Measurements from ENCODE around the gene PSENEN.

Gene PSENEN

DNA sequence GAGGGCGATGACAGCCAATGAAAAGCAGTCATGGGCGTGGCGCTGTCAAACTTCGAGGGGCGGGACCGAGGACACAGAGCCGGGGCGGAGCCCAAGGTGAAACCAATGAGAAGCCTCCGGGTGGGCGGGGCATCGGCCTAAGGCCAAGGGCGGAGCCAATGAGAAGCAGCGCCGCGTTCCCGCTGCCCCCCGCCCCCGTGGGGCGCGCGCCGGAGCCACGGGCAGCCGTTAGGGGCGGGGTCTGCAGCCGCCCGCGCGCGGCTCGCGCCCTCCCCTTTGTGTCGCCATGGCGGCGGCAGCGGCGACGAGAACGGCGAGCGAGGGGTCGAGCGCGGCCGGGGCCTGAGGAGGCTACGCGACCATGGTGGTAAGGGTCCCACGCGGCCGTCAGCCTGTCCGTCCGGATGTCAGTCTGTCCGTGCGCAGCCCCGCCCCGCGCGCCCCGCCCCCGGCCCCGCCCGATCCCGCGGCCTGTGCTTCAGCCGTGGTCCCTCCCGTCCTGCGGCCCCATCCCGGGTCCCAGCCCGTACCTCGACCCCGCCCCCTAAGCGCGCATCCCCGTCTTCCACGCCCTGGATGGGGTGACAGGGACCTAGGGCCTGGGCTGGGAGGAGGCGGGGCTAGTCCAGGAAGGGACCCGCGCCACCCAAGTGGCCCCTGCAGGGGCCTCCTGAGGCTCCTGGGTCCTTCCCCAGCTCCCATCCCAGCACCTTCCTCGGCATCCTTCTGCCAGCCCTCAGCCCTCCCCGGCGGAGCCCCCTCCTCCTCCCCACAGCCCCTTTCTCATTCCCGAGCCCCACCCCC is 30.0 kb downstream of the PSENEN start, which contains the start of gene ARHGAP33:
TSS of gene ARHGAP33 (plus strand) at position 267 of the 804 bp plus-strand sequence. CDS start at position 362, 95 bp downstream.
- DNase-seq: peak; percentile 97

DNA sequence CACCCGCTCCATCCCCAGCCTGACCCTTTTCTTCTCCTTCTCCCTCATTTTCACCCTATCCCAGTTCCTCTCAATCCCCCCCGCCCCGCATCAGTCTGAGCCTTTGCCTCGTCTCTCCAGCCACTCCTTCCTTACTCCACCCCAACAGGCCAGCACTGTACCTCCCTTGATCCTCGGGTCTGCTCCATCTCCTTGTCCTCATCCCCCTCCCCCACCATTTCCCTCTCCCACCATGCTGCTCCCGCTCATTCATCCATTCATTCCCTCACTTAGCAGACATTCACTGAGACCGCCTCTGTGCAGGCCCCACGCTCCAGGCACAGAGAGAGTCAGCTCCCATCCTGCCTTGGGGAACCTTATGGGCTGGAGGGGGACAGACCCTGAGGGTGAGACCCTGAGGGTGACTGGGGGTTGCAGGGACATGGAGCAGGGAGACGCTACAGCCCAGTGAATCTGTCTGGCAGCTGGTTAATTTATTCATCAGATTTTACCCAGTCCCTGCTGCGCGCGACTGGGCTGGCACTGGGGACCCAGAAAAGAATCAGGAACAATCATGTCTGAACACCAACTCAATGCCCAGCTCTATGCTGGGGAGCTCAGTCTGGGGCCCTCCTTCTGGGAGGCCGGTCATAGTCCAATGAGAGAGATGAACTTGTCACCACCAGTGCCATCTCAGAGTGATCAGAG is 30.8 kb downstream of the PSENEN start:
- DNase-seq: no peak

DNA sequence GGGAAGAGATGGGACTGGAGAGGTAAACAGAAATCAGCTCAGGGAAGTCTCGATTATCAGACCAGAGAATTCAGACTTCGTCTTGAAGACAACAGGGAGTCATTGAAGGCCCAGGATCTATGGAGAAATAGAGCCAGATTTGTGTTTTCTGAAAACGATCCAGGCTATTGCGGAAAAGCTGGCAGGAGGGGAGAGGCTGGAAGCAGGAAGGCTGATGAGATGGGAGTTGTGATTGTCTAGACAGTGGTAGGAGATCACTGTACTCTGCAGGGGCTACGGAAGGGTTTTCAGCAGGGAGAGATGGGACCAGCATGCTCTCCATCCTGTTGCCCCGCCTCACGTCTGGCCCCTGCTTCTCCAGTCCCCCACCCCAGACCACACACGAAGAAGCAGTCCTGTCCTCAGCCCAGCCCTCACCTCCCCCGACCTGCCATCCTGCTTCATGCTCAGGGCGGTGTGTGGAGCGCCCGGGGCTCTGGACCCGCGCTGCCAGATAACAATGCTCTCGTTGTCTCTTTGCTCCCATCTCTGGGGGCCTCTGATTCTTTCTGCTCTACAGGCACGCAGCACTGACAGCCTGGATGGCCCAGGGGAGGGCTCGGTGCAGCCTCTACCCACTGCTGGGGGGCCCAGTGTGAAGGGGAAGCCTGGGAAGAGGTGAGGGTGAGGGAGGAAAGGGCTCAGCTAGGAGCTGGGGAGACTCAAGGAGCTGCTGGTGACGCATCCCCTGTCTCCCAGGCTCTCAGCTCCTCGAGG is 31.8 kb downstream of the PSENEN start:
- peak; percentile 15 for DNase-seq

DNA sequence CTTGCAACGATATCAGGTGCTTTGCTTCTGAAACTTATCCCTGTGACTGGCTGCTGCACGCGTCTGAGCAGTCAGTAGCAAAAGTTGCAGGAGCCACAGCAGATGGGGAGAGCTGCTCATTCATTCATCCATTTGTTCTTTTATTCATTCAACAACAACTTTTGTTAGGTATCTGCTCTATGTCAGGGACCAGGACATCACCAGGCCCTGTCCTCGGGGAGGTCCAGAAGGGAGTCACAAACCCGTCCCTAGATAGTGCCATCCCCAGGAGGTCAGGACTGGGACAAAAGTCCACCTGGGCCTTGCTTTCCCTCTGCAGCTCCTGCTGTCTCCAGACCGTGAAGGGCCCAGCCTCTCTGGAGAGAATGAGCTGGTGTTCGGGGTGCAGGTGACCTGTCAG is 32.5 kb downstream of the PSENEN start:
- DNase-seq: no peak

DNA sequence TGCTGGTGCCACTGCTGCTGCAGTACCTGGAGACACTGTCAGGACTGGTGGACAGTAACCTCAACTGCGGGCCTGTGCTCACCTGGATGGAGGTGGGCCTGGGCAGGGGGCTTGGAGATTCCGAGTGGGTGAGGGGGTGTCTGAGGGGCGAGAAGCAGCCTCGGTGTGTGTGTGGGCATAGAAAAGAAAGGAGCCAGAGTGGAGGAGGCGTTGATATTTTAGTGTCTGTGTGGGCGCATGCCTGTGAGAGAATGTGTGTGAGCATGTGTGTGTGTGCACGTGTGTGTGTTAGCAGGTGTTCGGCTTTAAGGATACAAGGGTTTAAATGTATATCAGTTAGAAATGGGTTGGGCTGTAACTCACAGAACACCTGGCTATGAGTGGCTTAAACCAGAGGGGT is 33.6 kb downstream of the PSENEN start:
- DNase-seq: no peak

DNA sequence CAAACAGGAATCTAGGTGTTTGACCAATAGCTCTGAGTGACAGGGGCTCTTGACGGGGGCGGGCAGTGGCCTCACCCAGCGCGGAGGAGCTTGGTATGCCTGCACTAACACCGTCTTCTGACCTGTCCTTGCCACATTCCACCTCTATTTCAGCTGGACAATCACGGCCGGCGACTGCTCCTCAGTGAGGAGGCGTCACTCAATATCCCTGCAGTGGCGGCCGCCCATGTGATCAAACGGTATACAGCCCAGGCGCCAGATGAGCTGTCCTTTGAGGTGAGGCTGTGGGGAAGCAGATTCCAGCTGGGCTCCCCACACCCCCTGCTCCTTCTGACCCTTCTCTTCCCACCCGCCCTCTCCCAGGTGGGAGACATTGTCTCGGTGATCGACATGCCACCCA is 34.6 kb downstream of the PSENEN start:
- no peak for DNase-seq

DNA sequence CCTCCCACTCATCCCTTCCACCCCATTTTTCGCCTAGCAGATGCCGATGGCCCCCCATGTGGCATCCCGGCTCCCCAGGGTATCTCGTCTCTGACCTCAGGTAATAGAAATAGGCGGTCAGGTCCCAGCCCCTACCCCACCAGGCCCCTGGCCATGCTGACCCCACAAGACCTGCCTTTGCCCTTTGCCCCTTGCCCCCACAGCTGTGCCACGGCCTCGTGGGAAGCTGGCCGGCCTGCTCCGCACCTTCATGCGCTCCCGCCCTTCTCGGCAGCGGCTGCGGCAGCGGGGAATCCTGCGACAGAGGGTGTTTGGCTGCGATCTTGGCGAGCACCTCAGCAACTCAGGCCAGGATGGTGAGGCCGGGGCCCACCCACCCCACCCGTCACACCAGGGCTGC is 35.3 kb downstream of the PSENEN start:
- DNase-seq: no peak

DNA sequence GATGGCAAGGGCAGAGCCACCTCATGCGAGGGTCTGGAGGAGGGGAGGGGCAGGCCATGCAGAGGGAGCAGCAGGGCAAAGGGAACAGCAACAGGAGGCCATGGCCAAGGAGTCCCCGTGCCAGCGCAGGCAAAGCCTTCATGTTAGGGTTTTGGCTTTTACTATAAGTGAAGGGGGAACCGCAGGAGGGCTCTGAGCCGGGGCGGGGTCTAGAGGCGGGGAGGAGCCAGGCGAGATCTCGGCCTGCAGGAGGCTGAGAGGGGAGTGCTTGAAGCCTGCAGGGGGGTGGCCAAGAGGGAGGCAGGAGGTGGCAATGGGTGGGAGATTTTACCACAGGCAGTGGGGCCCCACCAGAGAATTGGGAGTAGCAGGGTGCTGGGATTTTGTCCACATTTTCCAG is 36.2 kb downstream of the PSENEN start:
- no peak for DNase-seq

DNA sequence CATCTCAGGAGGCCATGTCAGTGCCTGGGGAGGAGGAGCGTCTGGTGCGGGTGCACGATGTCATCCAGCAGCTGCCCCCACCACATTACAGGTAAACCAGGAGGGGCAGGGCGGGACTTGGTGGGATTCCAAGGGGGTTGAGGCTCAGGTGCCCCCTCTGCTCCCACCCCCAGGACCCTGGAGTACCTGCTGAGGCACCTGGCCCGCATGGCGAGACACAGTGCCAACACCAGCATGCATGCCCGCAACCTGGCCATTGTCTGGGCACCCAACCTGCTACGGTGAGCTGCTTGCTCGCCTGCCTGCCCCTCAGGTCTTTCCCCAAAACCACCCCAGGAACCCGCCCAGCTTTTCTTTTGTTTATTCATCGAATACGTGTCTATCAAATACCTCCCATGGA is 37.1 kb downstream of the PSENEN start:
- no peak for DNase-seq

DNA sequence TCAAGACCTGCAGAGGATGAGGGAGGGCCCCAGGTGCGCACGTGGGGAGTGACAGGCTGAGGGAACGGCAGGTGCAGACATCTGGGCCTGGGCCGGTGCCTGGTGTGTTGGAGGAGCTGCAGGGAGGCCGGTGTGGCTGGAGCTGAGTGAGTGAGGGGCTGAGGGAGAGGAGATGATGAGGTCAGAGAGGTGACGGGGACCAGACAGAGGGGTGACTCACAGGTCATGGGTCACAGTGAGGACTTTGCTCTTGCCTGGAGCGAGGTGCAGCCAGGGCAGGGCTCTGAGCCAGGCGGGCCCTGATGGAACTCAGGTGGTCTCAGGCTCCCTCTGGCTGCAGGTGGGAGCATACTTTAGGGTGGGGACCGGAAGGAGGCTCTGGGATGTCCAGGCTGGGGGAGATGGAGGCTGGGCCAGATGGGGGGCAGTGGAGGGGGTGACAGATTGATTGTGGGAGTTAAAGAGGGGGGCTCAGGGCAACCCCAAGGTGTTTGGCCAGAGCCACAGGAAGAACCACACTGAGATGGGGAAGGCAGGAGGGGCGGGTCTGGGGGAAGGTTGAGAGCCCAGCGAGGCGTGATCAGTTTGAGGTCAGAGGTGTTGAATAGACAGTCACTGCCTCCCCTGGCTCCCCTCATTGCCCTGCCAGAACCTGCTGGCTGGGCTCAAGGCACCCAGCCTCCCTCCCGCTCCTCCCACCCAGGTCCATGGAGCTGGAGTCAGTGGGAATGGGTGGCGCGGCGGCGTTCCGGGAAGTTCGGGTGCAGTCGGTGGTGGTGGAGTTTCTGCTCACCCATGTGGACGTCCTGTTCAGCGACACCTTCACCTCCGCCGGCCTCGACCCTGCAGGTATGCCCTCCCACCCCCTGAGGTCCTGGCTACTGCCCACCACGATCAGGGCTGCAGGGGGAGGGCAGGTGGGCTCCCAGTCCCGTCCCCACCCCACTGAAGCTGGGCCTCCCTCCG is 38.3 kb downstream of the PSENEN start:
- DNase-seq: no peak

DNA sequence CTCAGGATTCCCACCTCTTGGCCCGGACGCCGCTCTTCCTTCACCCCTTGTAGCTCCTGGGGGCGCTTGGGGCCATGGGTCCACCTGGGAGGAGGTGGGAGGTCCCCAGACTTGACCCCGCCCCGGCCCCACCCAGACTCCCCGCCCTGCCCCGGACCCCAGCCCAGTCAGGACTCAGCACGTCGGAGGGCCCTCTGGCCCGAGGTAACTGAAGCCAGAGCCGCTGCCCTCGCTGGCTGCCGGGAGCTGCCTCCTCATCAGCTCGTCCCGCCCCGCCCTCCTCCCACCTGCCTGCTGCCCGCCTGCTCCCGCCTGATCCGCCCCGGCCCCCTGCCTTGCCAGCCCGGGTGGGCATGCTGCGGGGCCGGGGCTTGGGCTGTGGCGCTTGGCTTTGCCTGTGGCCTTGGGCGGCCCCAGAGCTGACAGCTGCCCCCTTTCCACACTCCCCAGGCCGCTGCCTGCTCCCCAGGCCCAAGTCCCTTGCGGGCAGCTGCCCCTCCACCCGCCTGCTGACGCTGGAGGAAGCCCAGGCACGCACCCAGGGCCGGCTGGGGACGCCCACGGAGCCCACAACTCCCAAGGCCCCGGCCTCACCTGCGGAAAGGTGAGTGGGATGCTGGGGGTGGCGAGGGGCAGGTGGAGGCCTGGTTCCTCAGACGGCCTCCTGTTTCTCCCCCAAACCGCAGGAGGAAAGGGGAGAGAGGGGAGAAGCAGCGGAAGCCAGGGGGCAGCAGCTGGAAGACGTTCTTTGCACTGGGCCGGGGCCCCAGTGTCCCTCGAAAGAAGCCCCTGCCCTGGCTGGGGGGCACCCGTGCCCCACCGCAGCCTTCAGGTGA is 39.3 kb downstream of the PSENEN start:
- no peak for DNase-seq

DNA sequence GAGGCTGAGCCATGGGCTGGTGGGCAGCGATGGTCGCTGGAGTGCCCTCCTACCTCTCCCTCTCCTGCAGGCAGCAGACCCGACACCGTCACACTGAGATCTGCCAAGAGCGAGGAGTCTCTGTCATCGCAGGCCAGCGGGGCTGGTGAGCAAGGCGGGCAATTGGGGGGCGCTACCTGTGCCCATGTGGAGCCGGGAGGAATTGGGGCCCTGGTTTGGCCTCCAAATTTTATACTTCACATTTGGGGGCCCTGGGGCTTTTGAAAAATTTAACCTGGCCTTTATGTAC is 39.8 kb downstream of the PSENEN start:
- no peak for DNase-seq

DNA sequence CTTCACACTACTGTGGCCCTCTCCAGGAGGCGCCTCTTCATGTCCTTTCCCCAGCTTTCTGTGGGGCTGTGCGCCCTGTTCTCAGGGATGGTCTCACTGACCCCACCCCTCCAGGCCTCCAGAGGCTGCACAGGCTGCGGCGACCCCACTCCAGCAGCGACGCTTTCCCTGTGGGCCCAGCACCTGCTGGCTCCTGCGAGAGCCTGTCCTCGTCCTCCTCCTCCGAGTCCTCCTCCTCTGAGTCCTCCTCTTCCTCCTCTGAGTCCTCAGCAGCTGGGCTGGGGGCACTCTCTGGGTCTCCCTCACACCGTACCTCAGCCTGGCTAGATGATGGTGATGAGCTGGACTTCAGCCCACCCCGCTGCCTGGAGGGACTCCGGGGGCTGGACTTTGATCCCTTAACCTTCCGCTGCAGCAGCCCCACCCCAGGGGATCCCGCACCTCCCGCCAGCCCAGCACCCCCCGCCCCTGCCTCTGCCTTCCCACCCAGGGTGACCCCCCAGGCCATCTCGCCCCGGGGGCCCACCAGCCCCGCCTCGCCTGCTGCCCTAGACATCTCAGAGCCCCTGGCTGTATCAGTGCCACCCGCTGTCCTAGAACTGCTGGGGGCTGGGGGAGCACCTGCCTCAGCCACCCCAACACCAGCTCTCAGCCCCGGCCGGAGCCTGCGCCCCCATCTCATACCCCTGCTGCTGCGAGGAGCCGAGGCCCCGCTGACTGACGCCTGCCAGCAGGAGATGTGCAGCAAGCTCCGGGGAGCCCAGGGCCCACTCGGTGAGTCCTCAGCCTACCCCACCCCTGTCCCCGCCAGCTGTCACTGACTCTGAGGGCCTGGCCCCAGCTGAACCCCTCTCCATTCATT is 41.1 kb downstream of the PSENEN start:
- DNase-seq: no peak

DNA sequence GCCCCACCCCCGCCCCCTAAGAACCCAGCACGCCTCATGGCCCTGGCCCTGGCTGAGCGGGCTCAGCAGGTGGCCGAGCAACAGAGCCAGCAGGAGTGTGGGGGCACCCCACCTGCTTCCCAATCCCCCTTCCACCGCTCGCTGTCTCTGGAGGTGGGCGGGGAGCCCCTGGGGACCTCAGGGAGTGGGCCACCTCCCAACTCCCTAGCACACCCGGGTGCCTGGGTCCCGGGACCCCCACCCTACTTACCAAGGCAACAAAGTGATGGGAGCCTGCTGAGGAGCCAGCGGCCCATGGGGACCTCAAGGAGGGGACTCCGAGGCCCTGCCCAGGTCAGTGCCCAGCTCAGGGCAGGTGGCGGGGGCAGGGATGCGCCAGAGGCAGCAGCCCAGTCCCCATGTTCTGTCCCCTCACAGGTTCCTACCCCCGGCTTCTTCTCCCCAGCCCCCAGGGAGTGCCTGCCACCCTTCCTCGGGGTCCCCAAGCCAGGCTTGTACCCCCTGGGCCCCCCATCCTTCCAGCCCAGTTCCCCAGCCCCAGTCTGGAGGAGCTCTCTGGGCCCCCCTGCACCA is 41.9 kb downstream of the PSENEN start:
- no peak for DNase-seq

DNA sequence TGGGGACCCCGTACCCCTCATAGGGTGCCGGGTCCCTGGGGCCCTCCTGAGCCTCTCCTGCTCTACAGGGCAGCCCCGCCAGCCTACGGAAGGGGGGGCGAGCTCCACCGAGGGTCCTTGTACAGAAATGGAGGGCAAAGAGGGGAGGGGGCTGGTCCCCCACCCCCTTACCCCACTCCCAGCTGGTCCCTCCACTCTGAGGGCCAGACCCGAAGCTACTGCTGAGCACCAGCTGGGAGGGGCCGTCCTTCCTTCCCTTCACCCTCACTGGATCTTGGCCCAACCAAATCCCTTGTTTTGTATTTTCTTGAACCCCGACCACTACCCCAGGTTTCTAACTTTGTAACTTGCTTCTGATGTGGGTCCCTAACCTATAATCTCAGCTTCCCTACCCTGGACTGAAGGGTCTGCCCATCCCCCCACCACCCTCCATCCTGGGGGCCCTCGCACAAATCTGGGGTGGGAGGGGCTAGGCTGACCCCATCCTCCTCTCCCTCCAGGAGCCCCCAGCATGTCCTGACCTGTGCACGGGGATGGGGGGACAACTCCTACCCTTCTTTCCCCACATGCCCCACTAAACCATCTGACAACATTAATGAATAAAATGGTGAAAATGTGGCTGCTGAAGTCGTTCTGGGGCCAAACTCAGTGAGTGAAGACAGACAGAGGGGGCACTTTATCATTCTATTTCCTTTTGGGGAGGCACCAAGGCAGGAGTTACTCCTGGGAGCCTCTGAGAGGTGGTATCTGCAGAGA is 42.9 kb downstream of the PSENEN start:
- DNase-seq: no peak

DNA sequence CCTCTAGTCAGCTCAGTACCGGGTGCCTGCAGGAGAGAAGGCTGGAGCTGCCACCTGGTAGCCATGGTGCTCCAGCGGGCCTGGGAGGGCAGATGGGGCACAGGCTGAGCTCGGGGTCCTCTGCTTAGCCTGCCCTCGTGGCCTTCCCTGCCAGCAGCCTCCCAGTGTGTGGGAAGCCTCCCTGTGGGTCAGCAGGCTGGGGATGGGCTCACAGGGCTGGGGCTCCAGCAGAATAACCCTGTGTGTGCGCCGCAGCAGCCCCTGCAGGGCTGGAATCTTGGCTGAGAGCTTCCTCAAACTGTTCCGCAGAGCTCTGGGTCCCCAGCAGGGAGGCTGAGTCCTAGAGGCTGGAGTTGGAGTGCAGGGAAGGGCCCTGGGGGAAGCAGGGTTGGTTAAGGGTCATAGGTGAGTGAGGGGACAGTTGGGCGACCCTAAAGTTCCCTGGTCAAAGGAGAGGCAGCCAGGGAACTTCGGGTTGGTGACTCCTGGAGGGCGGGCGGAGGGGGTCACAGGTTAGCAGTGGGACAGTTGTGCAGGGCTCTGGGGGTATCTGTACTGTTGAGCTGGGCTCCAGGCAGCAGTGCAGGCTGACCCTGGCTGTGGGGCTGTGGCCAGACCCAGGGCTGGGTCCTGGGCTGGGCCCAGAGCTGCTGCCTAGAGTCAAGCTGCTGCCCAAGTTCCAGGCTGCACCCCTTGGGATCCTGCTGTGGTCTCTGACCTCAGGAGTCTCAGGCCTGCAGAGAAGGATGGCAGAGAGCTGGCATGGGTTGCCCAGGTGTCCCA is 43.9 kb downstream of the PSENEN start:
- DNase-seq: no peak

DNA sequence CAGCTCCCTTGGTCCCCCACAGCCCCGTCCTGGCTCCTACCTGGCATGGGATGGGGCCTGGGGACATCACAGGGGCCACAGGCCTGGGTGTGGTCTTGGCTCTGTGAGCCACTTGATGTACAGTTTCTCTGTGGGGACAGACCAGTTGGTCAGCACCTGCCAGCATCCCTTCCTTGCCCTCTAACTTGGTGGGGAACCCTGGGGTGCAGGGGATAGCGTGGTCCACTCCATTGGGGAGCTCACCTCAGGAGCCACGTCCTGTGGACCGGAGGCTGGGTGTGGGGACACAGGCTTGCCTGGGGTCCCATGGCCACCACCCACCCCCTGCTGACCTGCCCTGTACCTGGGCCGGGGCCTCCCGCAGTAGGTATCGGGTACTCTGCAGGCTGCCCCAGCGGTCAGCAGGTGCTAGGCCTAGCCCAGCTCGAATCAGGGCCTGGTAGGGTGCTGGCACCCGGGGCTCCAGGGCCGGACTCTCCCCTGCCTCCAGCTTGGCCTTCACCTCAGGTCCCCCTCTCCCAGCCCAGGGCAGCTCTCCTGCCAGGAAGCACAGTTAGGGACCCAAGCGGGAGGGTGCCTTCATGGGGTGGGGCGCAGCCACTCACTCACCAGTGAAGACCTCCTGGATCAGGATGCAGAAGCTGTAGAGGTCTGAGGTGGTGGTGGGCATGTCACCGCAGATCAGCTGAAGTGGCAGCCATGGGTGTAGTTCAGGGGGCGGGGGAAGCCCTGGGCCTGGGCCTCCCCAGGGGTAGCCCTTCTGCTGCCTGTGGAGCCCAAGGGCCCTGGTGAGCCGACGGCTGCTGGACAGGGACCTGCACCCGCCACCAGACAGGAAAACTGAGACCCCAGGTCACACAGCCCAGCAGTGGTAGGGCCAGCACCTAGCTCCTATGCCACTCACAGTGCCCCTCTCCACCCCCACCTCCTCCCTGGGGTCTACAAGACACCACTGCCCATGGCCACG is 44.8 kb downstream of the PSENEN start:
- no peak for DNase-seq
